GM23338 (cell line): ENCODE data around the gene GUCY2C. TPM values are rescaled to one million over a fixed set of nuclear protein-coding genes. Genes with fewer than 3 reads are reported as not detected.

ENCODE experiments used
- ATAC-seq: fragments of 200-7000 bp; cut with Tn5 transposase; 3 replicates; pipeline ENCODE4 v1.9.1; 2020
- DNase-seq: peaks from one replicate; pipeline ENCODE4 v3.0.0-alpha.2; 2015; ENCODE audit warnings: low spot score
- H2AFZ ChIP-seq: fragments of 200-600 bp; sonication (generic); 2 replicates; pipeline ENCODE4 v1.8.0; 2016; ENCODE audit warnings: antibody characterized with exemption, mild to moderate bottlenecking, moderate library complexity
- H3F3A ChIP-seq: fragments of 200-600 bp; sonication (generic); replicated peaks from 2 replicates; pipeline ENCODE4 v1.8.0; 2017; ENCODE audit warnings: antibody characterized with exemption, mixed run types, low read depth
- H3K27ac ChIP-seq: fragments of 200-600 bp; sonication (generic); 2 replicates; pipeline ENCODE4 v1.6.1; 2016; ENCODE audit warnings: low read depth
- H3K27me3 ChIP-seq: fragments of 200-600 bp; sonication (generic); 2 replicates; pipeline ENCODE4 v1.8.0; 2016; ENCODE audit warnings: mild to moderate bottlenecking, mixed run types, moderate library complexity; ENCODE audit not compliant: insufficient read depth
- H3K36me3 ChIP-seq: fragments of 200-600 bp; sonication (generic); 2 replicates; pipeline ENCODE4 v1.8.0; 2016; ENCODE audit warnings: mild to moderate bottlenecking; ENCODE audit not compliant: insufficient read depth
- H3K4me1 ChIP-seq: fragments of 200-600 bp; sonication (generic); 2 replicates; pipeline ENCODE4 v1.8.0; 2016; ENCODE audit warnings: mild to moderate bottlenecking, moderate library complexity; ENCODE audit not compliant: insufficient read depth
- H3K4me2 ChIP-seq: fragments of 200-600 bp; sonication (generic); 2 replicates; pipeline ENCODE4 v1.7.1; 2017; ENCODE audit warnings: mixed run types
- H3K4me3 ChIP-seq: fragments of 200-600 bp; sonication (generic); 2 replicates; pipeline ENCODE4 v1.6.1; 2016; ENCODE audit warnings: mixed run types
- H3K79me2 ChIP-seq: fragments of 200-600 bp; sonication (generic); replicated peaks from 2 replicates; pipeline ENCODE4 v1.8.0; 2017; ENCODE audit warnings: mild to moderate bottlenecking; ENCODE audit not compliant: insufficient read depth
- H3K9me2 ChIP-seq: fragments of 200-600 bp; sonication (generic); 2 replicates; pipeline ENCODE4 v1.8.0; 2017; ENCODE audit not compliant: insufficient read depth
- H4K20me1 ChIP-seq: fragments of 200-600 bp; sonication (generic); replicated peaks from 2 replicates; pipeline ENCODE4 v1.8.0; 2017; ENCODE audit warnings: mild to moderate bottlenecking; ENCODE audit not compliant: insufficient read depth
- H3K27ac Mint-ChIP-seq: 2 replicates; pipeline ENCODE4 v1.8.0; 2020; ENCODE audit warnings: inconsistent platforms, mild to moderate bottlenecking, moderate library complexity, mixed read lengths
- H3K27me3 Mint-ChIP-seq: 3 replicates; pipeline ENCODE4 v1.8.0; 2022; ENCODE audit warnings: low read depth, mild to moderate bottlenecking, moderate library complexity, mixed read lengths, inconsistent platforms; ENCODE audit not compliant: insufficient read depth, poor library complexity
- H3K36me3 Mint-ChIP-seq: 3 replicates; pipeline ENCODE4 v1.8.0; 2021; ENCODE audit warnings: low read depth, mild to moderate bottlenecking, inconsistent platforms, moderate library complexity, mixed read lengths
- H3K4me1 Mint-ChIP-seq: 3 replicates; pipeline ENCODE4 v1.8.0; 2020; ENCODE audit warnings: mild to moderate bottlenecking, inconsistent platforms, mixed read lengths
- H3K4me3 Mint-ChIP-seq: 3 replicates; pipeline ENCODE4 v1.8.0; 2021; ENCODE audit warnings: moderate library complexity, mild to moderate bottlenecking, inconsistent platforms, mixed read lengths
- H3K9me3 Mint-ChIP-seq: 3 replicates; pipeline ENCODE4 v1.8.0; 2020; ENCODE audit warnings: moderate library complexity, mild to moderate bottlenecking, inconsistent platforms, mixed read lengths
- CREB1 ChIP-seq: fragments of 250-450 bp; sonication (Bioruptor Pico); IDR thresholded peaks from 2 replicates; pipeline ENCODE4 v1.5.0; 2020; ENCODE audit warnings: low read depth, mild to moderate bottlenecking, moderate library complexity
- EZH2 ChIP-seq: fragments of 200-600 bp; sonication (generic); IDR thresholded peaks from one replicate; pipeline ENCODE4 v1.8.0; 2017; ENCODE audit warnings: antibody characterized with exemption, mild to moderate bottlenecking, low read depth; ENCODE audit not compliant: unreplicated experiment
- EZH2phosphoT487 ChIP-seq: fragments of 200-600 bp; sonication (generic); IDR thresholded peaks from one replicate; pipeline ENCODE4 v1.8.1; 2018; ENCODE audit warnings: antibody characterized with exemption; ENCODE audit not compliant: unreplicated experiment
- JUNB ChIP-seq: IDR thresholded peaks from one replicate; pipeline ENCODE4 v1.6.1; 2016; ENCODE audit warnings: antibody characterized with exemption; ENCODE audit not compliant: unreplicated experiment
- NANOG ChIP-seq: IDR thresholded peaks from 2 replicates; pipeline ENCODE4 v1.6.1; 2016; ENCODE audit warnings: antibody characterized with exemption, borderline replicate concordance
- STAT1 ChIP-seq: IDR thresholded peaks from one replicate; pipeline ENCODE4 v1.6.1; 2016; ENCODE audit warnings: antibody characterized with exemption; ENCODE audit not compliant: unreplicated experiment
- ZNF114 ChIP-seq: fragments of 250-450 bp; sonication (Bioruptor Pico); IDR thresholded peaks from 2 replicates; pipeline ENCODE4 v1.5.0; 2020; ENCODE audit warnings: mild to moderate bottlenecking, moderate library complexity
- ZNF331 ChIP-seq: fragments of 250-450 bp; sonication (Bioruptor Pico); IDR thresholded peaks from 2 replicates; pipeline ENCODE4 v1.5.0; 2020; ENCODE audit warnings: low read depth, mild to moderate bottlenecking, moderate library complexity
- polyA plus RNA-seq: library from polyadenylated mRNA; unstranded; fragments of >200 nt; fragmentation: Nextera tagmentation; extraction: Ambion mirVana; gene quantifications from 2 replicates; pipeline ENCODE4 v1.2.1, GENCODE V29; 2016
- total RNA-seq: library from RNA; depleted of rRNA; stranded (reverse); fragments of >200 nt; shearing (Covaris generic); gene quantifications from 2 replicates; pipeline ENCODE4 v1.2.3, GENCODE V29; 2014
- TF ChIP-seq, protein P1 (sequence below): IDR thresholded peaks from one replicate; pipeline ENCODE4 v1.6.1; 2018; ENCODE audit warnings: antibody characterized with exemption; ENCODE audit not compliant: unreplicated experiment
- TF ChIP-seq, protein P2 (sequence below): IDR thresholded peaks from 2 replicates; pipeline ENCODE4 v1.6.1; 2016; ENCODE audit warnings: antibody characterized with exemption
- TF ChIP-seq, protein P3 (sequence below): fragments of 250-450 bp; sonication (Bioruptor Pico); IDR thresholded peaks from 2 replicates; pipeline ENCODE4 v1.5.0; 2020; ENCODE audit warnings: mild to moderate bottlenecking, moderate library complexity
- TF ChIP-seq, protein P4 (sequence below), 2 experiments: fragments of 200-600 bp in 1 of 2; sonication (generic) in 1 of 2; conservative IDR thresholded peaks; 2 replicates each; pipeline versions ENCODE4 v1.5.1 to v1.6.1; 2016 to 2017; ENCODE audit warnings: antibody characterized with exemption in 2 of 2, low read depth in 2 of 2, mild to moderate bottlenecking in 2 of 2, moderate library complexity in 1 of 2

GUCY2C gene
- total and polyA plus RNA-seq, 2 experiments from 2014 or later: 2.1 to 3.1 TPM

DNA sequence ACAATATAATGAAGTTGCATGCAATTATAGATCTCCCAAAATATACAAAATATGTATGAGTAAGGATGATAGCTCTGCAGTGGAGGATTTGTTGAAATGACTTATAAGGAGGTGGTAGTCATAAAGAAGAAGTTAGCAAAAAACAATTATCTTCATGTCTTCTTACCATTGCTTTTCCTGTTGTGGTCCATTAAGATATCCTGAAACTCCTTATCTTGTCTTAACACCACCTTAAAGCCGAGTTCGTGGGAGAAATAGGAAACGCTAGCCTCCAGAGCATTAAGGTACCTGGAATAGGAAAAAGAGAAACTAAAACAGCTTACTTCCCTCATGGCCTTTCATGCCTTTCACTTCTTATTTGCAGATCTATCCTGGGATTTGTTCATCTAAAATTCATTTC, 15.2 kb downstream of the GUCY2C start:
- Mint-ChIP-seq H3K36me3 (no peaks in the 10 kb centered on the region), H3K4me3 (no peak overlapping the region), H3K27ac (no peak overlapping the region), H3K9me3 (no peaks in the 10 kb centered on the region), H3K4me1 (no peaks in the 10 kb centered on the region; the same call in 2 of the 3 replicates), H3K27me3 (peaks cover 2% of the 10 kb centered on the region)
- no peak overlapping the region for H3K27ac ChIP-seq
- TF ChIP-seq EZH2phosphoT487: no peak
- TF ChIP-seq, protein P1, sequence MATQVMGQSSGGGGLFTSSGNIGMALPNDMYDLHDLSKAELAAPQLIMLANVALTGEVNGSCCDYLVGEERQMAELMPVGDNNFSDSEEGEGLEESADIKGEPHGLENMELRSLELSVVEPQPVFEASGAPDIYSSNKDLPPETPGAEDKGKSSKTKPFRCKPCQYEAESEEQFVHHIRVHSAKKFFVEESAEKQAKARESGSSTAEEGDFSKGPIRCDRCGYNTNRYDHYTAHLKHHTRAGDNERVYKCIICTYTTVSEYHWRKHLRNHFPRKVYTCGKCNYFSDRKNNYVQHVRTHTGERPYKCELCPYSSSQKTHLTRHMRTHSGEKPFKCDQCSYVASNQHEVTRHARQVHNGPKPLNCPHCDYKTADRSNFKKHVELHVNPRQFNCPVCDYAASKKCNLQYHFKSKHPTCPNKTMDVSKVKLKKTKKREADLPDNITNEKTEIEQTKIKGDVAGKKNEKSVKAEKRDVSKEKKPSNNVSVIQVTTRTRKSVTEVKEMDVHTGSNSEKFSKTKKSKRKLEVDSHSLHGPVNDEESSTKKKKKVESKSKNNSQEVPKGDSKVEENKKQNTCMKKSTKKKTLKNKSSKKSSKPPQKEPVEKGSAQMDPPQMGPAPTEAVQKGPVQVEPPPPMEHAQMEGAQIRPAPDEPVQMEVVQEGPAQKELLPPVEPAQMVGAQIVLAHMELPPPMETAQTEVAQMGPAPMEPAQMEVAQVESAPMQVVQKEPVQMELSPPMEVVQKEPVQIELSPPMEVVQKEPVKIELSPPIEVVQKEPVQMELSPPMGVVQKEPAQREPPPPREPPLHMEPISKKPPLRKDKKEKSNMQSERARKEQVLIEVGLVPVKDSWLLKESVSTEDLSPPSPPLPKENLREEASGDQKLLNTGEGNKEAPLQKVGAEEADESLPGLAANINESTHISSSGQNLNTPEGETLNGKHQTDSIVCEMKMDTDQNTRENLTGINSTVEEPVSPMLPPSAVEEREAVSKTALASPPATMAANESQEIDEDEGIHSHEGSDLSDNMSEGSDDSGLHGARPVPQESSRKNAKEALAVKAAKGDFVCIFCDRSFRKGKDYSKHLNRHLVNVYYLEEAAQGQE: no peak
- no peak for TF ChIP-seq ZNF331
- TF ChIP-seq, protein P2, sequence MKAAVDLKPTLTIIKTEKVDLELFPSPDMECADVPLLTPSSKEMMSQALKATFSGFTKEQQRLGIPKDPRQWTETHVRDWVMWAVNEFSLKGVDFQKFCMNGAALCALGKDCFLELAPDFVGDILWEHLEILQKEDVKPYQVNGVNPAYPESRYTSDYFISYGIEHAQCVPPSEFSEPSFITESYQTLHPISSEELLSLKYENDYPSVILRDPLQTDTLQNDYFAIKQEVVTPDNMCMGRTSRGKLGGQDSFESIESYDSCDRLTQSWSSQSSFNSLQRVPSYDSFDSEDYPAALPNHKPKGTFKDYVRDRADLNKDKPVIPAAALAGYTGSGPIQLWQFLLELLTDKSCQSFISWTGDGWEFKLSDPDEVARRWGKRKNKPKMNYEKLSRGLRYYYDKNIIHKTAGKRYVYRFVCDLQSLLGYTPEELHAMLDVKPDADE: no peak
- no peak for TF ChIP-seq ZNF114 (CRISPR knock-in tag)
- TF ChIP-seq JUNB: no peak
- no peak for TF ChIP-seq NANOG
- TF ChIP-seq, protein P3, sequence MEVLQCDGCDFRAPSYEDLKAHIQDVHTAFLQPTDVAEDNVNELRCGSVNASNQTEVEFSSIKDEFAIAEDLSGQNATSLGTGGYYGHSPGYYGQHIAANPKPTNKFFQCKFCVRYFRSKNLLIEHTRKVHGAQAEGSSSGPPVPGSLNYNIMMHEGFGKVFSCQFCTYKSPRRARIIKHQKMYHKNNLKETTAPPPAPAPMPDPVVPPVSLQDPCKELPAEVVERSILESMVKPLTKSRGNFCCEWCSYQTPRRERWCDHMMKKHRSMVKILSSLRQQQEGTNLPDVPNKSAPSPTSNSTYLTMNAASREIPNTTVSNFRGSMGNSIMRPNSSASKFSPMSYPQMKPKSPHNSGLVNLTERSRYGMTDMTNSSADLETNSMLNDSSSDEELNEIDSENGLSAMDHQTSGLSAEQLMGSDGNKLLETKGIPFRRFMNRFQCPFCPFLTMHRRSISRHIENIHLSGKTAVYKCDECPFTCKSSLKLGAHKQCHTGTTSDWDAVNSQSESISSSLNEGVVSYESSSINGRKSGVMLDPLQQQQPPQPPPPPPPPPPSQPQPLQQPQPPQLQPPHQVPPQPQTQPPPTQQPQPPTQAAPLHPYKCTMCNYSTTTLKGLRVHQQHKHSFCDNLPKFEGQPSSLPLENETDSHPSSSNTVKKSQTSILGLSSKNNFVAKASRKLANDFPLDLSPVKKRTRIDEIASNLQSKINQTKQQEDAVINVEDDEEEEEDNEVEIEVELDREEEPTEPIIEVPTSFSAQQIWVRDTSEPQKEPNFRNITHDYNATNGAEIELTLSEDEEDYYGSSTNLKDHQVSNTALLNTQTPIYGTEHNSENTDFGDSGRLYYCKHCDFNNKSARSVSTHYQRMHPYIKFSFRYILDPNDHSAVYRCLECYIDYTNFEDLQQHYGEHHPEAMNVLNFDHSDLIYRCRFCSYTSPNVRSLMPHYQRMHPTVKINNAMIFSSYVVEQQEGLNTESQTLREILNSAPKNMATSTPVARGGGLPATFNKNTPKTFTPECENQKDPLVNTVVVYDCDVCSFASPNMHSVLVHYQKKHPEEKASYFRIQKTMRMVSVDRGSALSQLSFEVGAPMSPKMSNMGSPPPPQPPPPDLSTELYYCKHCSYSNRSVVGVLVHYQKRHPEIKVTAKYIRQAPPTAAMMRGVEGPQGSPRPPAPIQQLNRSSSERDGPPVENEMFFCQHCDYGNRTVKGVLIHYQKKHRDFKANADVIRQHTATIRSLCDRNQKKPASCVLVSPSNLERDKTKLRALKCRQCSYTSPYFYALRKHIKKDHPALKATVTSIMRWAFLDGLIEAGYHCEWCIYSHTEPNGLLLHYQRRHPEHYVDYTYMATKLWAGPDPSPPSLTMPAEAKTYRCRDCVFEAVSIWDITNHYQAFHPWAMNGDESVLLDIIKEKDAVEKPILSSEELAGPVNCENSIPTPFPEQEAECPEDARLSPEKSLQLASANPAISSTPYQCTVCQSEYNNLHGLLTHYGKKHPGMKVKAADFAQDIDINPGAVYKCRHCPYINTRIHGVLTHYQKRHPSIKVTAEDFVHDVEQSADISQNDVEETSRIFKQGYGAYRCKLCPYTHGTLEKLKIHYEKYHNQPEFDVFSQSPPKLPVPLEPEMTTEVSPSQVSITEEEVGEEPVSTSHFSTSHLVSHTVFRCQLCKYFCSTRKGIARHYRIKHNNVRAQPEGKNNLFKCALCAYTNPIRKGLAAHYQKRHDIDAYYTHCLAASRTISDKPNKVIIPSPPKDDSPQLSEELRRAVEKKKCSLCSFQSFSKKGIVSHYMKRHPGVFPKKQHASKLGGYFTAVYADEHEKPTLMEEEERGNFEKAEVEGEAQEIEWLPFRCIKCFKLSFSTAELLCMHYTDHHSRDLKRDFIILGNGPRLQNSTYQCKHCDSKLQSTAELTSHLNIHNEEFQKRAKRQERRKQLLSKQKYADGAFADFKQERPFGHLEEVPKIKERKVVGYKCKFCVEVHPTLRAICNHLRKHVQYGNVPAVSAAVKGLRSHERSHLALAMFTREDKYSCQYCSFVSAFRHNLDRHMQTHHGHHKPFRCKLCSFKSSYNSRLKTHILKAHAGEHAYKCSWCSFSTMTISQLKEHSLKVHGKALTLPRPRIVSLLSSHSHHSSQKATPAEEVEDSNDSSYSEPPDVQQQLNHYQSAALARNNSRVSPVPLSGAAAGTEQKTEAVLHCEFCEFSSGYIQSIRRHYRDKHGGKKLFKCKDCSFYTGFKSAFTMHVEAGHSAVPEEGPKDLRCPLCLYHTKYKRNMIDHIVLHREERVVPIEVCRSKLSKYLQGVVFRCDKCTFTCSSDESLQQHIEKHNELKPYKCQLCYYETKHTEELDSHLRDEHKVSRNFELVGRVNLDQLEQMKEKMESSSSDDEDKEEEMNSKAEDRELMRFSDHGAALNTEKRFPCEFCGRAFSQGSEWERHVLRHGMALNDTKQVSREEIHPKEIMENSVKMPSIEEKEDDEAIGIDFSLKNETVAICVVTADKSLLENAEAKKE: no peak
- TF ChIP-seq STAT1: no peak
- TF ChIP-seq, protein P4, sequence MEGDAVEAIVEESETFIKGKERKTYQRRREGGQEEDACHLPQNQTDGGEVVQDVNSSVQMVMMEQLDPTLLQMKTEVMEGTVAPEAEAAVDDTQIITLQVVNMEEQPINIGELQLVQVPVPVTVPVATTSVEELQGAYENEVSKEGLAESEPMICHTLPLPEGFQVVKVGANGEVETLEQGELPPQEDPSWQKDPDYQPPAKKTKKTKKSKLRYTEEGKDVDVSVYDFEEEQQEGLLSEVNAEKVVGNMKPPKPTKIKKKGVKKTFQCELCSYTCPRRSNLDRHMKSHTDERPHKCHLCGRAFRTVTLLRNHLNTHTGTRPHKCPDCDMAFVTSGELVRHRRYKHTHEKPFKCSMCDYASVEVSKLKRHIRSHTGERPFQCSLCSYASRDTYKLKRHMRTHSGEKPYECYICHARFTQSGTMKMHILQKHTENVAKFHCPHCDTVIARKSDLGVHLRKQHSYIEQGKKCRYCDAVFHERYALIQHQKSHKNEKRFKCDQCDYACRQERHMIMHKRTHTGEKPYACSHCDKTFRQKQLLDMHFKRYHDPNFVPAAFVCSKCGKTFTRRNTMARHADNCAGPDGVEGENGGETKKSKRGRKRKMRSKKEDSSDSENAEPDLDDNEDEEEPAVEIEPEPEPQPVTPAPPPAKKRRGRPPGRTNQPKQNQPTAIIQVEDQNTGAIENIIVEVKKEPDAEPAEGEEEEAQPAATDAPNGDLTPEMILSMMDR (conservative IDR thresholded peaks at IDR 0.05; ENCODE audit: low read depth in 2 of 2): no peak
- no peak for TF ChIP-seq EZH2
- TF ChIP-seq CREB1 (CRISPR knock-in tag): no peak
- H4K20me1 ChIP-seq: no peaks in the 10 kb centered on the region
- no peaks in the 10 kb centered on the region for H3K36me3 ChIP-seq
- H3K4me3 ChIP-seq: no peak overlapping the region
- no peaks in the 10 kb centered on the region for H3K4me1 ChIP-seq
- no peaks in the 10 kb centered on the region for H3K79me2 ChIP-seq
- peaks cover 63% of the 10 kb centered on the region for H3K27me3 ChIP-seq
- H3K9me2 ChIP-seq: no peaks in the 10 kb centered on the region
- DNase-seq (no peak), ATAC-seq (no peak)
- H2AFZ ChIP-seq: no peak overlapping the region
- no peak overlapping the region for H3K4me2 ChIP-seq
- no peaks in the 10 kb centered on the region for H3F3A ChIP-seq
